ENCODE measurements around the gene ADAP2. TPM values are rescaled to one million over a fixed set of nuclear protein-coding genes. Genes with fewer than 3 reads are reported as not detected.

The ADAP2 gene
- total and polyA plus RNA-seq, 2 of the 8 experiments (the other 6 are each of a cell fraction or from before 2014, with no cell fraction given): 0.76 to 1.1 TPM

DNA sequence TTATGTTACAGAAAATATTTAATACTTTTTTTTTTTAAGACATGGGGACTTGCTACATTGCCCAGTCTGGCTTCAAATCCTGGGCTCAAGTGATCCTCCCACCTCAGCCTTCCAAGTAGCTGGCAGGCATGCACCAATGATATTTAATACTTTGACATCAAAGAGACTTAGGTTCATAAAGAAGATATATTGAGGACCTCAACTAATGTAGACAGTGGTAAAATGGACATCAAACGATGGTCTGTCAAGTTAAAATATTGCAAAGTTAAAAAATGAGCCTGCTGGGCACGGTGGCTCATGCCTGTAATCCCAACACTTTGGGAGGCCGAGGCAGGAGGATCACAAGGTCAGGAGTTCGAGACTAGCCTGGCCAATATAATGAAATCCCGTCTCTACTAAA, 24.4 kb upstream of the ADAP2 start:
- Histone ChIP-seq H2BK20ac (ENCODE audit: low read length) (no peak overlapping the region), H3K23ac (ENCODE audit: insufficient read length) (no peak overlapping the region), H3K79me2 (ENCODE audit: control insufficient read depth in 1 of 2, insufficient read depth in 2 of 2, low read length in 2 of 2) (no peaks in the 10 kb centered on the region), H3K14ac (ENCODE audit: insufficient read length) (no peak overlapping the region), H3K4me1 (replicated peaks in 1 of 4; ENCODE audit: control insufficient read depth in 3 of 4, insufficient read depth in 4 of 4, low read length in 3 of 4) (no peaks in the 10 kb centered on the region), H4K8ac (ENCODE audit: extremely low read depth, insufficient read depth, low read length) (no peak overlapping the region), H4K20me1 (replicated peaks in 1 of 2; ENCODE audit: control insufficient read depth in 1 of 2, insufficient read depth in 2 of 2, low read length in 2 of 2) (no peaks in the 10 kb centered on the region), H3K56ac (replicated peaks; ENCODE audit: insufficient read length, low read depth, low read length) (no peak overlapping the region), H2BK12ac (ENCODE audit: low read depth, low read length) (no peak overlapping the region), H4K5ac (ENCODE audit: insufficient read length, low read depth, low read length) (no peak overlapping the region), H2BK15ac (ENCODE audit: low read length) (no peak overlapping the region), H3K4me3 (ENCODE audit: extremely low read depth in 1 of 4, insufficient read depth in 2 of 4, low read depth in 3 of 4, low read length in 4 of 4) (no peak overlapping the region), H2AFZ (ENCODE audit: low read length) (no peak overlapping the region), H3K27ac (ENCODE audit: low read depth, low read length) (no peak overlapping the region), H3K4me2 (ENCODE audit: insufficient read depth in 1 of 2, low read depth in 2 of 2, low read length in 2 of 2) (no peak overlapping the region), H3K4ac (replicated peaks; ENCODE audit: insufficient read length, low read depth, low read length) (no peak overlapping the region), H3K9me3 (ENCODE audit: insufficient read depth in 2 of 2, low read depth in 1 of 2, low read length in 1 of 2) (no peaks in the 10 kb centered on the region), H2BK120ac (replicated peaks; ENCODE audit: low read depth, low read length) (no peak overlapping the region), H3K23me2 (ENCODE audit: low read depth, low read length) (no peaks in the 10 kb centered on the region), H3K79me1 (ENCODE audit: low read depth, low read length) (no peaks in the 10 kb centered on the region), H3K36me3 (ENCODE audit: control insufficient read depth in 2 of 4, insufficient read depth in 4 of 4, low read length in 3 of 4) (peaks cover 3 to 58% (median 11%) of the 10 kb centered on the region in 4 experiments; a peak in 6 of 8 replicates), H3K27me3 (replicated peaks in 1 of 4; ENCODE audit: control insufficient read depth in 3 of 4, extremely low read depth in 1 of 4, insufficient read depth in 3 of 4, low read length in 3 of 4) (no peaks in the 10 kb centered on the region), H3K9ac (replicated peaks in 1 of 4; ENCODE audit: extremely low read depth in 1 of 4, low read depth in 3 of 4, low read length in 3 of 4) (no peak overlapping the region), H2BK5ac (ENCODE audit: low read depth, low read length) (no peak overlapping the region), H3K18ac (ENCODE audit: extremely low read depth, low read length) (no peak overlapping the region), H2AK5ac (ENCODE audit: low read depth, low read length) (no peak overlapping the region), H4K91ac (replicated peaks; ENCODE audit: insufficient read length, low read length) (no peak overlapping the region)
- FAIRE-seq (no peak), DNase-seq (ENCODE audit: low read depth in 1 of 2, low spot score in 2 of 2) (no peak)
- 93% methylated on average over 5 of the region's 5 CpGs; no CpG with 5 or more reads in 1 of the 2 experiments for WGBS, 2 experiments (ENCODE audit: extremely low coverage in 1 of 2, insufficient coverage in 1 of 2, insufficient read length in 1 of 2, insufficient replicate concordance in 2 of 2, low coverage in 1 of 2, low lambda C conversion rate in 2 of 2, missing lambda C conversion rate in 1 of 2)
- POLR2A ChIA-PET (ENCODE audit: partially characterized antibody): interaction anchor here (0.6 to 1.6 kb wide), 2 partner anchors 18 to 25 kb away, joined by 3 to 4 read pairs; no protein-coding TSS in a partner anchor
- CTCF ChIA-PET (ENCODE audit: partially characterized antibody): no interaction called here
- TF ChIP-seq SP2 (IDR thresholded peaks at IDR 0.05; ENCODE audit: low read length) (no peak), EGR1 (IDR thresholded peaks at IDR 0.05; ENCODE audit: borderline replicate concordance, low read depth, low read length) (no peak), POLR2A (IDR thresholded peaks at IDR 0.05; ENCODE audit: control extremely low read depth in 1 of 2, low read depth in 2 of 2, low read length in 2 of 2) (no peak), TCF12 (IDR thresholded peaks at IDR 0.05; ENCODE audit: low read depth, low read length) (no peak), TAF7 (optimal IDR thresholded peaks at IDR 0.05; ENCODE audit: borderline replicate concordance, low read depth, low read length) (no peak), POLR2AphosphoS5 (IDR thresholded peaks at IDR 0.05; ENCODE audit: low read depth, low read length) (no peak), BRCA1 (IDR thresholded peaks at IDR 0.05; ENCODE audit: low read depth, low read length) (no peak), TBP (IDR thresholded peaks at IDR 0.05; ENCODE audit: low read depth, low read length) (no peak), CHD2 (IDR thresholded peaks at IDR 0.05; ENCODE audit: low read length) (no peak), CBX8 (IDR thresholded peaks at IDR 0.05; ENCODE audit: borderline replicate concordance, low read depth, low read length) (no peak), CREB1 (IDR thresholded peaks at IDR 0.05) (no peak), TEAD4 (IDR thresholded peaks at IDR 0.05; ENCODE audit: low read depth, low read length) (no peak), ATF3 (IDR thresholded peaks at IDR 0.05; ENCODE audit: insufficient read depth, low read depth, low read length) (no peak)
- TF ChIP-seq, protein P1, sequence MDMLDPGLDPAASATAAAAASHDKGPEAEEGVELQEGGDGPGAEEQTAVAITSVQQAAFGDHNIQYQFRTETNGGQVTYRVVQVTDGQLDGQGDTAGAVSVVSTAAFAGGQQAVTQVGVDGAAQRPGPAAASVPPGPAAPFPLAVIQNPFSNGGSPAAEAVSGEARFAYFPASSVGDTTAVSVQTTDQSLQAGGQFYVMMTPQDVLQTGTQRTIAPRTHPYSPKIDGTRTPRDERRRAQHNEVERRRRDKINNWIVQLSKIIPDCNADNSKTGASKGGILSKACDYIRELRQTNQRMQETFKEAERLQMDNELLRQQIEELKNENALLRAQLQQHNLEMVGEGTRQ (IDR thresholded peaks at IDR 0.05; ENCODE audit: low read length): no peak
- TF ChIP-seq, protein P2, sequence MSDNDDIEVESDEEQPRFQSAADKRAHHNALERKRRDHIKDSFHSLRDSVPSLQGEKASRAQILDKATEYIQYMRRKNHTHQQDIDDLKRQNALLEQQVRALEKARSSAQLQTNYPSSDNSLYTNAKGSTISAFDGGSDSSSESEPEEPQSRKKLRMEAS (IDR thresholded peaks at IDR 0.05): no peak

Data from H1 (cell line).